Epithelial cell of prostate (primary cell): ENCODE measurements around the gene CEACAM16.
A peak's percentile ranks its signal among the peaks of the same experiment; 100 is the strongest.
"Not testable (repeated sequence)": the region's sequence is repeated elsewhere in the genome, so short reads cannot be mapped to it uniquely, and the experiment has no call there.

ENCODE experiments used
- DNase-seq: peaks from one replicate; pipeline ENCODE4 v3.0.0-alpha.2; 2011; ENCODE audit warnings: low read depth, low spot score
- H3K27ac ChIP-seq: fragments of 450-650 bp; 2 replicates; pipeline ENCODE4 v1.5.1; 2017; ENCODE audit warnings: mild to moderate bottlenecking

Gene CEACAM16

DNA sequence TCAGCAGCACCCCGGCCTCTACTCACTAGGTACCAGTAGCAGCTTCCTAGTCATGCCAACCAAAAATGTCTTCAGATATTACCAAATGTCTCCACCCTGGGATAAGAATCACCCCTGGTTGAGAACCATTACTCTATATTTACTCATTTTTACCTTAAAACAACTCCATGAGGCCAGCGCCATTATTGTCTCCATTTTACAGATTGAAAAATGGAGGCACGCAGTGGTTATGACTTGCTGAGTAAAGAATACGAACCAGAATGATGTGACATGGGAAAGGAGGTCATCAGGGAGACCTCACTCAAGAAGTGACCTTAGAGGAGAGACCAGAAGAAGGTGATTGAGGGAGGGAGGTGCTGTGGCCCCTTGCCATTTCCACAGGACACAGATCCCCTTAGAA, 25.4 kb upstream of the CEACAM16 start:
- DNase-seq, result no peak
- no peak overlapping the region for H3K27ac ChIP-seq

DNA sequence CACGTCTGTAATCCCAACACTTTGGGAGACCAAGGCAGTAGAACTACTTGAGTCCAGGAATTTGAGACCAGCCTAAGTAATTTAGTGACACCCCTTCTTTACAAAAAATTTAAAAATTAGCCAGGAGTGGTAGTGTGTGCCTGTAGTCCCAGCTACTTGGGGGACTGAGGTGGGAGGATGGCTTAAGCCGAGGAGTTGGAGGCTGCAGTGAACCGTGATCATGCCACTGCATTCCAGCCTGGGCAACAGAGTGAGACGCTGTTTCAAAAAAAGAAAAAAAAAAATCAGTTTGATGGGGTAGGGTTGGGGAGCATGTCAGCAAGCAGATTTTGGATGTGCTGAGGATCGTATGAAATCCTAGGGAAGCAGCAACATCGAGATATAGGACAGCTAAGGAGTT, 23.4 kb upstream of the CEACAM16 start:
- no peak for DNase-seq
- H3K27ac ChIP-seq, result no peak overlapping the region

DNA sequence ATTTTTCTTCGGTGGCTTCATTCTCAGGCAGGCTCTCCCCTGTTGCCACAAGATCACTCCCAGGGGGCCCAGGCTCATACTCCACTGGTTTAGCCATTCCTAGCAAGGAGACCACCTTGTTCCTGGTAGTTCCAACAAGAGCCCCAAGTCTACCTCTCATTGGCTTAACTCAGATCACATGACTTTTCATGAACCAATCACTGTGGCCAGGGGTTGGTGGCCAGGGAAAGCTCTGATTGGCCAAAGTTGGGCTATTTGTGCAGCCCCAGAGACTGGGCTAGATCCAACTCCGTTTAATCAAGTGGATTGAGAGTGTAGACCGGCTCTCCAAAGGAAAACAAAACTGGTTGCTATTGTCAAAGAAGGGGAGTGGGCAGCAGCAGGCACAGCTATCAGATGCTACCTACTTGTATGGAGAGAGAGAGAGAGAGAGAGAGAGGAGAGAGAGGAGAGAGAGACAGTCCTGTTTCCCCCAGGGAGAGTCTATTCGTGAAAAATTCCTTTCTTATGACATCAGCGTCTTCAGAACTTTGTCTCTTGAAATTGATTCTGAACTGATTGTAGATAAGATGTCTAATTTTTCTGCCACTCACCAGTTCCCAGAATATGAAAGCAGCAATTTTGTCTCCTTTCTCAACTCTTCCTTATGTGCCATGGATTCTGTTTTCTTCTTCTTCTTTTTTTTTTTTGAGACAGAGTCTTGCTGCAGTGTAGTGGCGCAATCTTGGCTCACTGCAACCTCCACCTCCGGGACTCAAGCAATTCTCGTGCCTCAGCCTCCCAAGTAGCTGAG, 21.7 kb upstream of the CEACAM16 start:
- H3K27ac ChIP-seq, result no peak overlapping the region

DNA sequence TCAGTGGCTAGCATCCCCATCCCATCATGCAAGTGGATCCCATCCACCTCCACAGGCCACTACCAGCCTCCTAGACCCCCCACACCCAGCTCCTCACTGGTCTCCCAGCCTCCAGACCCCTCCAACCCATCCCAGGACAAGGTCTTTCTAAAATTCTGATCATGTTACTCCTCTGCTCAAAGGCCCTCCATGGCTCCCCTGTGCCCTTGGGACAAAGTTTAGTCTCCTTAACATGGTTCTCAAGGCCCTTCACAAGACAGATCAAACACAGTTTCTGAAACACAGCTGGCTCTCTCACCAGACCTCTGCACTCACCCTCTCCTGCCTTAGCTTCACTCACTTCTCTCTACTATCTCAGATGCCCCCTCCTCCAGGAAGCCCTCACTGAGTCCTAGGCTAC, 18.4 kb upstream of the CEACAM16 start:
- DNase-seq, result no peak
- no peak overlapping the region for H3K27ac ChIP-seq

More for the DNA sequence above, 21.7 kb upstream of the CEACAM16 start:
- no peak for DNase-seq

DNA sequence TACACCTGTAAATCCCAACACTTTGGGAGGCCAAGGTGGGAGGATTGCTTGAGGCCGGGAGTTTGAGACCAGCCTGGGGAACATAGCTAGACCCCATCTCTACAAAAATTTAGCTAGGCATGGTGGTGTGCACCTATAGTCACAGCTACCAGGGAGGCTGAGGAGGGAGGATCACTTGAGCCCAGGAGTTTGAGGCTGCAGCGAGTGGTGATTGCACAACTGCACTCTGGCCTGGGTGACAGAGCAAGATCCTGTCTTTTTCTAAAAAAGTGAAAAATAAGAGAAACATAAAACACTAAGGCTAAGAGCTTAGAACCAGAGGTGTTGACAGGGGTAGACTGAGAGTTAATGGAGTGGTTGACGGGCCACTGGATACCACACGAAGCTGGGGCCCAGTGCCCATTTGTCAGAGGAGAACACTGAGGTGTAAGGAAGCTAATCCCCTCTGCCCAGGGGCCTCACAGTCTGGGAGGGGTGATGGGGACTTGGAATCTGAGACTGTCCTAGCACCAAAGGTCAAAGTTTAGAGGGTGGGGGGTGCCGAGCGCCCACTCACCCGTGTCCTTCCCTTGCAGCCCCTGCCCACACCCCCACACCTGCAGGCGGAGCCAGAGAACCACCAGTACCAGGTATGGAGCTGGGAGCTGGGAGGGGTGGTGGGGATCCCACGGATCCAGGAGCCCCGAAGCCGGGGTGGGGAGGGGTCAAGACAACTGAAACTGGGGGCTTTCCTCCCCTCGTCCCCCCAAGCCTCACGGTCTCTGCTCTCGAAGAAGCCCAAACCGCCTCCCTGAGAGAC, 16.8 kb upstream of the CEACAM16 start:
- no peak overlapping the region for H3K27ac ChIP-seq
- no peak for DNase-seq

DNA sequence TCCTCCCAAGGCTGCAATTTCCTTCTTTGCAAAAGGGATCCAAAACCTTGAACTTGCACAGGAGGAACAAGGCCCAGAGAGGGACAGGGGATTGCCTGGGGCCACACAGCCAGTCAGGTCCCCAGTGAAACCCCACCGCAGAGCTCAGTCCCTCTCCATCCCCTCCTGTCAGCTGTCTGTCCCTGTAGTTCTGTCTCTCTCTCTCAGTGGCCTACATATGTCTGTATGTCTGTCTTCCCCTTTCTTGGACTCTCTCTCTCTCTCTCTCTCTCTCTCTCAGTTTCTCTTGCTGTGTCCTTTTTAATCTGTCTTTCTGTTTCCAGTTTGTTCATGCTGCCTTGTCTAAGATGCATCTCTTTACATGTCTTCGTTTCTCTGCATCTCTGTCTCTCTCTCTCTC, 16.1 kb upstream of the CEACAM16 start:
- H3K27ac ChIP-seq, result no peak overlapping the region
- no peak for DNase-seq

DNA sequence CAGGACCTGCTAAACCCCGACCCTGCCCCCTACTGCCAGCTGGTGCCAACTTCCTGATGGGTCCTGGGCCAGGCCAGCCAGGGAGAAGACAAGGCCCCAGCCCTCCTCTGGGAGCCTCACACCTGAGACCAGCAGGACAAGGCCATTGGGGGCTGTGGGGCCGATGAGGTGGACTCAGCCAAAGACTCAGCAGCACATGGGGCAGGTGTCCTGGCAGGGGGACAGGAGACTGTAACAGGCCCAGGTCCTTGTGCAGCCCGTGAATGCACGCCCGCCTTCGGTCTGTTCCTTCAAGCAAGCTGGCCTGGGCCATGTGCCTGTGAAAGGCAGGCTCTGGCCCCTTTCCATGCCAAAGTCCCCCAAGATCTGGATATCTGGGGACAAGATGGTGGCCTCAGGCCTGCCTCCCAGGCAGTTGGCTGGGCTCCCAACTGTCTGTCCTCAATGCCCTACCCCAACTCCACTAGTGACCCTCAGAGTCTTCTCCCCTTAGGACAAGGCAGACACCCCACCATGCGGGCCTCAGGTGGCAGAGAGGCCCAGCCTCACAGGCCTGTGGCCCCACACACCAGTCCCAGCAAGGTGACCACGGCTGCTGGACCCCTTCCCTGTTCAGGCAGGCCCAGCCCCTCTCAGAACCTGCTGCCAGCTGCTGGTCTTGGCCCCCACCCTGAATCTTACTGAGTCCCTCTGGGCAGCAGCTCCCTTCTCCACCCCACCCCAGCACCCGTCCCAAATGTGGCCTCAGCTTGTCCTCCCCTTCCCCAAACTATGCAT, 15.3 kb upstream of the CEACAM16 start:
- H3K27ac ChIP-seq, result no peak overlapping the region
- DNase-seq, result no peak

DNA sequence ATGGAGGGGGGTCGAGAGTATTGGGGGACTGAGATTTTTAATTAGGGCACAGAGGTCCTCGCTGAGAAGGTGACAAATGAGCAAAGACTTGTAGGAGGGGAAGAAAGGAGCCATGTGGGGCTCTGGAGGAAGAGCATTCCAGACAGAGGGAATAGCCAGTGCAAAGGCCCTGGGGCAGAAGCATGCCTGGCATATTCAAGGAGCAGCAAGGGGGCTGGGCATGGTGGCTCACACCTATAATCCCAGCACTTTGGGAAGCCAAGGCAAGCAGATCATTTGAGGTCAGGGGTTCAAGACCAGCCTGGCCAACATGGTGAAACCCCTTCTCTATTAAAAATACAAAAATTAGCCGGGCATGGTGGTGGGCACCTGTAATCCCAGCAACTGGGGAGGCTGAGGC, 14.6 kb upstream of the CEACAM16 start:
- peak overlapping the region; percentile 70 for H3K27ac ChIP-seq
- DNase-seq, result not testable (repeated sequence)

DNA sequence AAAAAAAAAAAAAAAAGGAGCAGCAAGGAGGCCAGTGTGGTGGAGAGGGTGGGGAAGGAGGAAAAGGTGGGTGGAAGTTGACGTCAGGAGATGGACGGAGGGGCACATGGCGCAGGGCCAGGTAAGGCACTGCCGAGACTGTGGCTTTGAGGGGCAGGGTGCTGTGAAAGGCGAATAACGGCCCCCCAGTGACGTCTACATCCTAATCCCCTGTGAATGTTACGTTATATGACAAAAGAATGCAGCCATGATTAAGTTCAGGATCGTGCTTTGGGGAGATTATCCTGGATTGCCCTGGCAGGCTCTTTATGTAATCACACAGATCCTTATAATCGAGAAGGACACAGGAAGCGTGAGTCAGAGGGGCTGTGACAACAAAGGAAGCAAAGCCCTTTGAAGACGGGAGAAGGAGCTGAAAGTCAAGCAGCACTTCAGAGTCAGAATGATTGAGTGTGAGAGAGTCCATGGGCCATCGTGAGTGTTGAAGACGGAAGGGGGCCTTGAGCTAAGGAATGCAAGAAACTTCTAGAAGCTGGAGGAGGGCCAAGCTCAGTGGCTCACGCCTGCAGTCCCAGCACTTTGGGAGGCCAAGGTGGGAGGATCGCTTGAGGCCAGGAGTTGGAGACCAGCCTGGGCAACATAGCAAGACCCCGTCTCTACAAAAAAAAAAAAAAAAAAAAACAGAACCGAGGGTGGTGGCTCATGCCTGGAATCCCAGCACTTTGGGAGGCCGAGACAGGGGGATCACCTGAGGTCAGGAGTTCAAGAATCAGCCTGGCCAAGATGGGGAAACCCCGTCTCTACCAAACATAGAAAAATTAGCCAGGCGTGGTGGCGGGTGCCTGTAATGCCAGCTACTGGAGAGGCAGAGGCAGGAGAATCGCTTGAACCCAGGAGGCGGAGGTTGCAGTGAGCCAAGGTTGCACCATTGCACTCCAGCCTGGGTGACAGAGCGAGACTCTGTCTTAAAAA, 13.8 kb upstream of the CEACAM16 start:
- H3K27ac ChIP-seq, result peak overlapping the region; percentile 70
- no peak for DNase-seq

DNA sequence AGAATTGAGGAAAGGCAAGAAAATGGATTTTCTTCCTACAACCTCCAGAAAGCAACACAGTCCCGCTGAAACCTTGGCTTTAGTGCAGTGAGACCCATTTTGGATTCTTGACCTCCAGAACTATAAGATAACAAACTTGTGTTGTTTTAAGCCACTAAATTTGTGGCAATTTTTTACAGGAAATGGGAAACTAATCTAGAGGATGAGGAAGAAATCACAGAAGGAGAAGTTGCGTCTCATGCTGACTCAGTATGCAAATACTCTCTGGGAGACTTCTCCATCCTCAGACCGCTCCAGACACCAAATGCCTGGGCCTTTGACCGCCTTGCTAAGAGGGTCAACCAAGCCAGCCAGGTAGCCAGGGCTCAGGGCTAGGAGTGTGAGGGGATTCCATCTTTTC, 13.1 kb upstream of the CEACAM16 start:
- H3K27ac ChIP-seq, result peak overlapping the region; percentile 70
- no peak for DNase-seq

DNA sequence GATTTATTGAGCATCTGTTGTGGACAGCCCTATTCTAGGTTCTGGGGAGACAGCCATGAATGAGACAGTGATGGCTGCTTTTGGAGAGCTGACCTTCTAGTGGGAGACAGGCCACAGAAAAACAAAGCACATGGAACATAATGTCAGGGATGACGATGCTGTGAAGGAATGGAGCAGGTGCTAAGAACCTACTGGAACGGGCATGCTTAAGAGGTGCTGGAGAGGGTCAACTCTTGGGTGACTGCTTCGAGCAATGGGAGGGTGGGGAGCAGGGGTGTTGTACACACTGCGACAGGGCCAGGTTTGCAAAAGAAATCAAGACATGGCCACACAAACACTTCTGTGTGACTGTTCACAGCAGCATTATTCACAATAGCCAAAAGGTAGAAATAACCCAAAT, 12.1 kb upstream of the CEACAM16 start:
- H3K27ac ChIP-seq, result no peak overlapping the region
- DNase-seq, result no peak

DNA sequence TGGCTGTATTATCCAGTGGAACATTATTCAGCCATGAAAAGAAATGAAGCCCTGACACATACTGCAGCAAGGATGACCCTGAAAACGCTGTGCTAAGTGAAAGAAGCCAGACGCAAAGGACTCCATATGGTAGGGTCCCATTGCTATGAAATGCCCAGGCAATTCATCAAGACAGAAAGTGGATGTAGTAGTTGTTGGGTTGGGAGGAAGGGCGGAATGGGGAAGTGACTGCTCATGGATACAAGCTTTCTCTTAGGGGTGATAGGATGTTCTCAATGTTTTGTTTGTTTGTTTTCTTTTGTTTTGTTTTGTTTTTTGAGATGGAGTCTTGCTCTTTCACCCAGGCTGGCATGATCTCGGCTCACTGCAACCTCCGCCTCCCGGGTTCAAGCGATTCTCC, 11.1 kb upstream of the CEACAM16 start:
- DNase-seq, result no peak
- no peak overlapping the region for H3K27ac ChIP-seq

DNA sequence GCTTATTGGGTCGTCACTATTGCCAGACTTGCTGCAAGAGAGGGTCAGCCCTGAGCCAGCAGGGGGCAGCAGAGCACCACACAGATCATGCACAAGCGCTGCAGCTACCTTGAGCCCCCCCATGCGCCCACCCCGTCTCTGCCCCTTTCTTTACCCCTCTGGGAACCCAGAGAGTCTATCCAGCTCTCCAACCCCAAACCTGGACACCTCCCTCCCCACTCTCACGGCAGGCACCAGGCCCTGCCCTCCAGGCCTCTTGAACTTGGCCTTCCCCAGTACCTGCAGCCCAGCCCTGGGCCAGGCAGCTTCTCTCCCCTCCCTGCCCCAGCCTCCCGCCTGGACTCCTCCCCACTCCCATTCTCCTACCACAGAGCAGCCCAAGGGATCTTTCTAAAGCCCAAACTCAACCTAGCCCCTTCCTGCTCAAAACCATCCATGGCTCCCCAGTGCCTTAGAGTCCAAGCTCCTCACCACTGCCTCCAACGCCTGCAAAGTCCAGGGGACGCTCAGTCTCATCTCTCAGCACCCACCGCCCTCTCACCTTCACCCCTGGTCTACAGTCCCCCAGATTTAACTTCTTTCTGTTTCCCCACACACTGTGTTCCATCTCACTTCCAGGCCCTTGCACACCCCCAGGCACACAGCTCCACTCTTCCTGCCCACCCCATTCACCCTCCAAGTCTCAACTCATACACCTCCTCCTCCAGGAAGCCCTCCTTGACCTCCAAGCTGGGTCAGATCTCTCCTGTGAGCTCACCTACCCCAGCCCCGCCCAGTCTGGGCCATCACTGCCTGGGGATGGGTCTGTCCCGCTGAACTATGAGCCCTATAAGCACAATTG, 9.4 kb upstream of the CEACAM16 start:
- H3K27ac ChIP-seq, result no peak overlapping the region
- no peak for DNase-seq

DNA sequence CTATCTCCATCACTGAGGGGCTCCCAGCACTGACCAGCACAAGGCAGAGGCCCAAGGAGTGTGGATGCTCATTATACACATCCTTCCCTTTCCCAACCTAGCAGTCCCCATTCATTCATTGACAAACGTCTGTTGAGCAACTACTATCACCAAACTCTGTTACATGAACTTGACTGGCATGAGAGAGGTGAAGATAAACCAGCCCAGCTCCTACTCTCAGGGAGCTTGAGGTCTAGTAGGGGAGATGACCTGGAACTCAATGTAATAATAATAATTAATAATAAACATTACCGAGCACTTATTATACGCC, 8.9 kb upstream of the CEACAM16 start:
- DNase-seq, result no peak
- H3K27ac ChIP-seq, result no peak overlapping the region

DNA sequence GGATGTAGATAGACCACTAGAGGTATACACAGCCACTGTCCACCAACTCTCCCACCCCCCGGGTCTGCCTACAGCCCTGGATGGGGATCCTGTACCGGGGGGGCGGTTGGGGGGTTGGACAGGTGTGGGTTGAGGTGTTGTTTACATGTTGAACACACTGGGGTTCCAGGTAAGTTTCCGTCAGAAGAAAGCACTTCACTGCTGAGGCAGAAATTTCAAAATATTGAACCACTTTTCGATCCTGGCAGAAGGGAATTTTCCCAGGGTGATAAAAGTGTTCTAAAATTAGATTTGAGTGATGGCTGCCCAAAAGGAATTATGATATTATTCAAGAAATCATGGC, 6.6 kb upstream of the CEACAM16 start:
- H3K27ac ChIP-seq, result peak overlapping the region; percentile 70
- no peak for DNase-seq

DNA sequence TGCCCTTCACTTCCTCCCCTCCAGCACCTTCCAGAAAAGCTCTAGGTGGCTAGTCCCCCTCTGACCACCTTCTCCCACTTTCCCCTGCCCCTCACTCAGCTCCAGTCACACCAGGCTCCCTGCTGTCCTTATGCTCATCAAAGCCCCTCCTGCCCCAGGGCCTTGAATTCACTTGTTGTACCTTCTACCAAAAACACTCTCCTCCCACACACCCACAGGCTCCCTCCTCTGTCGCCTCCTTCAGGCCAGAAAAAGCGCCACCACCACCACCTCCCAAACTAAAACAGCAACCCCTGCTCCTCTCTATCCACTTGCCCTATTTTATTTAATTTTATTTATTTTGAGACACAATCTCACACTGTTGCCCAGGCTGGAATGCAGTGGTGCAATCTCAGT, 4.8 kb upstream of the CEACAM16 start:
- DNase-seq, result no peak

DNA sequence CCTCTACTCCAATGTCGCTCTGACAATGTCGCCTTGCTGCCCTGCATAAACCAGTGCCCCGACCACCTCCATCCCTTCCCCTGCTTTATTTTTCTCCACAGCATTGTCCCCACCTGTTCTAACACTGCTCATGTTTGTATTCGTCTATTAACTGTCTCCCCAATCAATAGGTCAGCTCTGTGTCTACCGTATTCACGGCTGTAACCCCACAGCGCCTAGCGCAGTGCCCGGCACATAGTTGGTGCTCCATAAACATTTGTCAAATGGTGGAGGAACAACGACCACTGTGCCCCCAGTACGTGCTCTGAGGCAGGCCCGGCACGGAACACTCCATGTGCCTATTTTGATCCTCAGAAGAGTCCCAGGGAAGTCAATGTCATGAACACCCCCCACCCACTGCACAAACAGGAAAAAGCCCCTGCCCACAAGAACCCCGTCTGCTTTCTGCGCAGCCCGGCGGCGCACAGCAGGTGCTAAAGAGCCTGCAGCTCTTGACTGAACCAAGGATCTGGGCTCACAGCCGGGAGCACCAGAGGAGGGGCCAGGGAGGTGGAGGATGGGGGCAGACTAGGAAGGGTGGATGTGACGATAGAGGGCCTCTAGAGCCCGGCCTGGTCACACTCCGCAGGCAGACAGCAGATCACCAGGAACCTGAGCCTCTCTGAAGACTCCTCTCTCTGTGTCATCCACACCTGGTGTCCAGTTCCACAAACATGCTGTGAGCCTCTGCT, 1.8 kb upstream of the CEACAM16 start:
- H3K27ac ChIP-seq, result no peak overlapping the region
- no peak for DNase-seq

More for the DNA sequence above, 4.8 kb upstream of the CEACAM16 start:
- H3K27ac ChIP-seq, result no peak overlapping the region

DNA sequence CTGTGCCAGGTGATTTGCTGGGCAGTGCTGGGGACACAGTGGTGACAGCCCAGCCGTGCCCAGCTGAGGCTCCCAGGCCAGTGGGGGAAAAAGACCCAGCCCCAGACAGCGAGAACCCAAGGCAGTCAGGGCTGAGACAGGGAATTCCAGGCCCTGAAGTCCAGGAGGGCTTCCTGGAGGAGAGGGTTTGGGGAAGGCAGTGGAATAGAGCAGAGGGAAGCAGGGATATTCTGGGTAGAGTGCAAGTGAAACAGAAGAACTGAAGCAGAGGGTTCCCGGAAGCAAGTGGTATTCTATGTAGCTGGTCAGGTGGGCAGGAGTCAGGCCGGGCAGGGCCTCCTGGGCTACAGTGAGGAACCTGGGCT, 1.3 kb upstream of the CEACAM16 start:
- H3K27ac ChIP-seq, result no peak overlapping the region

DNA sequence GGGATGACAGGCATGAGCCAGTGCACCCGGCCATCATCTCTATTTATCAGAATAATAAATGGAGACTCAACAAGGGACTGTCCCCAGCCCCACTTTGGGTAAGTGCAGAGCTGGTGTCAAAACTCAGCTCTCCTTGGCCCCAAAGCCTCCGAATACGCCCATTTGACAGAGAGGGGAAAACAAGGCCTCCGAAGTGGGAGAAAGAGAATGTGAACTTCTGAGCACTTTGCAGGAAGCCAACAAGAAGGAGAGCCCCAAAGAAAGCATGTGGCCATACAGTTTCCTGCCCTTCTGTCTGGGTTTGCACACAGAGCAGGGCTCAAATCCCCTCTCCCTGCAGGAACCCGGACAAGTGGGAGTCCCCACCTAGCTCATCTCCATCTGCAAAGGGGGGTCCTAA, 1.6 kb downstream of the CEACAM16 start:
- H3K27ac ChIP-seq, result no peak overlapping the region
- DNase-seq, result no peak

More for the DNA sequence above, 1.3 kb upstream of the CEACAM16 start:
- DNase-seq, result no peak
